ENCODE measurements around the gene ARMC9. TPM values are rescaled to one million over a fixed set of nuclear protein-coding genes. Genes with fewer than 3 reads are reported as not detected.

The ARMC9 gene
- total RNA-seq, 2 experiments from 2014 or later = 3.0 TPM

DNA sequence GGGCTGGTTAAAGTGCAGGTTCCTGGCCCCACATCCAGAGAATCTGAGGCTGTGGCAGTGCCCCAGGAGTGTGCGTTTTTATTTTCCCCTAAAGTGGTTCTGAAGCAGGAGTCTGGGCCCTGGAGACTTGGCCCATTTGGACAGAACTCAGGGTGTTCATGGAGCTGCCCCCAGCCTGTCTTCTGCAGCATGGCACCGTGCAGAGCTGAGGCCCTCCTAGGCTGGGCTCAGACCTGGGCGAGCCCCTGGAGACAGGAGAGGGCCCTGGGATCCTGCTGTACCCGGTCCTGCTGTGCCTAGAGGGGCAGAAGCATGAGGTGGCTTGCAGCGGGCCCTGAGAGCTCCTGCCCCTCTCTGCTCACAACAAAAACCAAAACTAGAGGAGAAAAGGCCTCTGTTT is 138.3 kb downstream of the ARMC9 start:
- H3K4me1 Mint-ChIP-seq (ENCODE audit: low read depth) = no peaks in the 10 kb centered on the region
- H3K4me3 Mint-ChIP-seq = no peak overlapping the region
- DNase-seq = no peak
- POLR2A ChIA-PET = no interaction called here
- H3K27ac Mint-ChIP-seq = no peak overlapping the region
- no peaks in the 10 kb centered on the region for H3K36me3 Mint-ChIP-seq
- CTCF ChIA-PET = no interaction called here
- H3K9me3 Mint-ChIP-seq = no peaks in the 10 kb centered on the region
- no peaks in the 10 kb centered on the region for H3K27me3 Mint-ChIP-seq
- intact Hi-C loops (cut with micrococcal nuclease) = no loop called here

- intact Hi-C loops (cut with micrococcal nuclease) = no loop called here
Observed at GRCh38 chr2:231337807-231338759, 139.7 kb downstream of the ARMC9 start.

GRCh38 chr2:231339316-231339715 is 140.9 kb downstream of the ARMC9 start:
- Mint-ChIP-seq H3K4me1 (ENCODE audit: low read depth) (no peaks in the 10 kb centered on the region), H3K9me3 (no peaks in the 10 kb centered on the region), H3K27me3 (no peaks in the 10 kb centered on the region), H3K36me3 (no peaks in the 10 kb centered on the region), H3K27ac (no peak overlapping the region), H3K4me3 (no peak overlapping the region)
- CTCF ChIA-PET = no interaction called here
- intact Hi-C loops (cut with micrococcal nuclease) = no loop called here
- POLR2A ChIA-PET = no interaction called here
- DNase-seq = no peak

More at GRCh38 chr2:231337807-231338759, 139.7 kb downstream of the ARMC9 start:
- ChIA-PET CTCF (no interaction called here), POLR2A (no interaction called here)
- H3K9me3 Mint-ChIP-seq = no peaks in the 10 kb centered on the region
- H3K27ac Mint-ChIP-seq = no peak overlapping the region
- no peak overlapping the region for H3K4me3 Mint-ChIP-seq
- no peaks in the 10 kb centered on the region for H3K27me3 Mint-ChIP-seq
- H3K4me1 Mint-ChIP-seq (ENCODE audit: low read depth) = no peaks in the 10 kb centered on the region
- no peaks in the 10 kb centered on the region for H3K36me3 Mint-ChIP-seq
- DNase-seq = no peak

DNA sequence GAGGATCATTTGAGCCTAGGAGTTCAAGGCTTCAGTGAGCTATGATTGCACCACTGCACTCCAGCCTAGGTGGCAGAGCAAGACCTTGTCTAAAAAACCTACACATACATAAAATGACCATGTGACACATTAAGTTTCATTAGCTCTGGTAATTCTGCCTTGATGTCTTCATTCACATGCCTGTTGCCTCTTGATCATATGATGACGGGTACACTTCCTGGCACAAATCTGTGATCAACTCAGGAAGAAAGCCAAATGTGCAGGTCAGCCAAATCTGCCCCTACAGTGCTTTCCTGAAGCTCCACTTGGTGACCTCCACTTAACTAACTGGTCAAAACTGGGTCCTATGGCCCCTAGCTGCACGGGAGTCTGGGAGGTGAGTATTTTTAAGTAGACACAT is 142.7 kb downstream of the ARMC9 start:
- no peak overlapping the region for H3K4me3 Mint-ChIP-seq
- no peaks in the 10 kb centered on the region for H3K36me3 Mint-ChIP-seq
- DNase-seq = no peak
- H3K4me1 Mint-ChIP-seq (ENCODE audit: low read depth) = no peaks in the 10 kb centered on the region
- no peaks in the 10 kb centered on the region for H3K9me3 Mint-ChIP-seq
- intact Hi-C loops (cut with micrococcal nuclease) = no loop called here
- ChIA-PET CTCF (no interaction called here), POLR2A (no interaction called here)
- H3K27me3 Mint-ChIP-seq = peaks cover 2% of the 10 kb centered on the region
- no peak overlapping the region for H3K27ac Mint-ChIP-seq

DNA sequence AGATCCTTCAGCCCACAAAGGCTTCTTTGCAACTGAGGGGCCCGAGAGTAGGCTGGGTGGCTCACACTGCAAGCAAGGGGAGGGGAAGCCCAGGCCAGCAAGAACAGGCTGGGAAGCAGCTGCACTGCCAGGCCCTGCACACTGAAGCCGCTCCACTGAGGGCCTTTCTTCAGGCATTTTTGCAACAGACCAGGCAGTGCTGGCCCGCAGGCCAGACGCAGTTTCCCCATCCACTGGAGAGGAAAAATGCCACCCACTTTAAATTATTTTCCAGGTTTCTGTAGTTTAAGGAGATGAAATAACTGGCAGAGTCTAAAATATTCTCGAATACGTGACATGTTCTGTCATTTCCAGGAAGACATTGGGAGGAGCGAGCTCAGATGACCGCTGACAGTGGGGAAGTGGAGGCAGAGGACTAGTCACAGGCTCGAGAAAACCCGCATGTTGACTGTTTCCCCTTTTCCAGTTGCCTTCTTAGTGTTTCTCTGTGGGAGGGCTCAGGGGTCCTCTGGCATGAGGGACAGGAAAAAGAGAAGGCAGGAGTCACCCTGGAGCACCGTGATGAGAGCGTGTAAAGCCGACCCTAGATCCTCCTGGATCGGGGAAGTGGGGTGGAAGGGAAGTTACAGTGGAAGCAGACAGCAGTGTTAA is 143.8 kb downstream of the ARMC9 start:
- Mint-ChIP-seq H3K9me3 (no peaks in the 10 kb centered on the region), H3K4me1 (ENCODE audit: low read depth) (no peaks in the 10 kb centered on the region), H3K27ac (no peak overlapping the region), H3K4me3 (no peak overlapping the region), H3K36me3 (no peaks in the 10 kb centered on the region), H3K27me3 (peaks cover 2% of the 10 kb centered on the region)
- CTCF ChIA-PET = no interaction called here
- intact Hi-C loops (cut with micrococcal nuclease) = no loop called here
- no peak for DNase-seq
- POLR2A ChIA-PET = no interaction called here

GRCh38 chr2:231343006-231343710 is 144.7 kb downstream of the ARMC9 start:
- H3K9me3 Mint-ChIP-seq = no peaks in the 10 kb centered on the region
- intact Hi-C loops (cut with micrococcal nuclease) = no loop called here
- no peak for DNase-seq
- ChIA-PET POLR2A (no interaction called here), CTCF (no interaction called here)
- H3K36me3 Mint-ChIP-seq = no peaks in the 10 kb centered on the region
- H3K27ac Mint-ChIP-seq = no peak overlapping the region
- no peak overlapping the region for H3K4me3 Mint-ChIP-seq
- H3K27me3 Mint-ChIP-seq = peaks cover 4% of the 10 kb centered on the region
- H3K4me1 Mint-ChIP-seq (ENCODE audit: low read depth) = no peaks in the 10 kb centered on the region

DNA sequence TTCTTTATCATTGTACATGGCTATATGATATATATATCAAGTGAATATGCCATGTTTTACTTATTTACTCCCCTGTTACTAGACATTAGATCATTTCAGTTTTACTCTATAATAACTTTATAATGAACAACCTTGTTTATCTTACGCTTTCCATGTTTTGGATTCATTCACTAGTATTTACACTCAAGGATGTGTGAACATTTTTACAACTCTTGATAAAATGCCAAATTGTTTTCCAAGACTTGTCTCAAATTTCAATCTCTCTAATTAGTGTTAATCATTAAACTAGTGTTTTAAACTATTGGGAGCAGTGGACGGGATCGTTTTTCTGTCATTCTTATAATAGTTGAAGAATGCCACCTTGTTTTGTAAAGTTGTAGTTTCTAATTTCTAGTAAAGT is 145.6 kb downstream of the ARMC9 start:
- Mint-ChIP-seq H3K27me3 (peaks cover 6% of the 10 kb centered on the region), H3K27ac (no peak overlapping the region), H3K36me3 (no peaks in the 10 kb centered on the region), H3K4me1 (ENCODE audit: low read depth) (no peaks in the 10 kb centered on the region), H3K9me3 (no peaks in the 10 kb centered on the region), H3K4me3 (no peak overlapping the region)
- POLR2A ChIA-PET = no interaction called here
- DNase-seq = no peak
- intact Hi-C loops (cut with micrococcal nuclease) = no loop called here
- CTCF ChIA-PET = no interaction called here

- no peaks in the 10 kb centered on the region for H3K36me3 Mint-ChIP-seq
- POLR2A ChIA-PET = no interaction called here
- H3K9me3 Mint-ChIP-seq = no peaks in the 10 kb centered on the region
- no peak overlapping the region for H3K27ac Mint-ChIP-seq
- intact Hi-C loops (cut with micrococcal nuclease) = no loop called here
- no peak overlapping the region for H3K4me3 Mint-ChIP-seq
- DNase-seq = no peak
- peaks cover 8% of the 10 kb centered on the region for H3K27me3 Mint-ChIP-seq
- CTCF ChIA-PET = no interaction called here
- H3K4me1 Mint-ChIP-seq (ENCODE audit: low read depth) = no peaks in the 10 kb centered on the region
Observed at GRCh38 chr2:231344851-231345250, 146.4 kb downstream of the ARMC9 start.

DNA sequence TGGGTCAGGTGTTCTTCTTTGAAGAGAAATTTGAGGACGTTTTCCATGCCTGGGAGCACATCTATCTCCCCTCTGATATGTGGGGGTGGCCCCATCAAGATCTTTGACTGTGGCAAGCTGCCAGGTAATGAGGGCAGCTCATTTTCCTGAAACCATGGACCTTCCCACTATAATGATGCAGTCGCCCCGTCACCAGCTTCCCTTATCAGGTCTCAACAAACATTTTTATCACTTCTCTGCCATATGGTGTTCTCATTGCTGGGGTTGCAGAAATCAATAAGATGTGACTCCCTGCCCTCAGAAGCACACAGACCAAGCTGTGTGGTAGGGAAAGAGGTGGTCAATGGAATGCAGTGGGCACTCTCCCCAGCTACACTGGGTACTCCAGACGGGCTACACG is 148.7 kb downstream of the ARMC9 start:
- ChIA-PET CTCF (no interaction called here), POLR2A (interaction anchor here (0.6 kb wide), 1 partner anchor 53 kb away, joined by 3 read pairs; no protein-coding TSS in a partner anchor)
- Mint-ChIP-seq H3K27ac (no peak overlapping the region), H3K27me3 (peaks cover 8% of the 10 kb centered on the region), H3K36me3 (no peaks in the 10 kb centered on the region), H3K4me1 (ENCODE audit: low read depth) (no peaks in the 10 kb centered on the region), H3K4me3 (no peak overlapping the region), H3K9me3 (no peaks in the 10 kb centered on the region)
- DNase-seq = no peak
- intact Hi-C loops (cut with micrococcal nuclease) = no loop called here

DNA sequence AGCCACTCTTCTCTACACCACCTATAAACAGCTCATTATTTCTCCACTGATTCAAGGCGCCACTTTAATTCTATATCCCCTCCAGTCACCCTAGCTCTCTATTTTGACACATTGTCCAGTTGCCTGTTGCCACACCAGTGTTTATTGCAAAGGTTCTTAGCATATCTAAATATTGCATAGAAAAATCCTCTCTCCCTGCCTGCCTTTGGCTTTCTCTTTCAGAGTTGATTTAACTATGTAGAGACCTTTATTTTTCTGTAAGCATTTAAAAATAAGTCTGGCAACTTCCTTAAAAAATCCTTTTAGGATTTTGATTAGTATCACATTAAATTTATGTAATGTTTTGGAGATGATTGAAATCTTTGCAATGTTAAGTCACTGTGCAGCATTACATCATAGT is 149.2 kb downstream of the ARMC9 start:
- POLR2A ChIA-PET = no interaction called here
- H3K4me3 Mint-ChIP-seq = no peak overlapping the region
- no peaks in the 10 kb centered on the region for H3K9me3 Mint-ChIP-seq
- no peaks in the 10 kb centered on the region for H3K36me3 Mint-ChIP-seq
- no peak for DNase-seq
- CTCF ChIA-PET = no interaction called here
- H3K4me1 Mint-ChIP-seq (ENCODE audit: low read depth) = no peaks in the 10 kb centered on the region
- peaks cover 8% of the 10 kb centered on the region for H3K27me3 Mint-ChIP-seq
- intact Hi-C loops (cut with micrococcal nuclease) = no loop called here
- no peak overlapping the region for H3K27ac Mint-ChIP-seq

GRCh38 chr2:231348173-231348572 is 149.7 kb downstream of the ARMC9 start:
- CTCF ChIA-PET = no interaction called here
- H3K9me3 Mint-ChIP-seq = no peaks in the 10 kb centered on the region
- no peaks in the 10 kb centered on the region for H3K36me3 Mint-ChIP-seq
- H3K4me1 Mint-ChIP-seq (ENCODE audit: low read depth) = no peaks in the 10 kb centered on the region
- no peak for DNase-seq
- POLR2A ChIA-PET = no interaction called here
- H3K4me3 Mint-ChIP-seq = no peak overlapping the region
- peaks cover 8% of the 10 kb centered on the region for H3K27me3 Mint-ChIP-seq
- H3K27ac Mint-ChIP-seq = no peak overlapping the region
- intact Hi-C loops (cut with micrococcal nuclease) = no loop called here

- no peaks in the 10 kb centered on the region for H3K36me3 Mint-ChIP-seq
- H3K27me3 Mint-ChIP-seq = peaks cover 8% of the 10 kb centered on the region
- ChIA-PET POLR2A (no interaction called here), CTCF (no interaction called here)
- no peaks in the 10 kb centered on the region for H3K4me1 Mint-ChIP-seq (ENCODE audit: low read depth)
- DNase-seq = no peak
- no peaks in the 10 kb centered on the region for H3K9me3 Mint-ChIP-seq
- intact Hi-C loops (cut with micrococcal nuclease) = no loop called here
- no peak overlapping the region for H3K27ac Mint-ChIP-seq
- H3K4me3 Mint-ChIP-seq = no peak overlapping the region
Observed at GRCh38 chr2:231348704-231349373, 150.4 kb downstream of the ARMC9 start.

Measured in activated CD4-positive, alpha-beta memory T cell treated with anti-CD3 and anti-CD28 coated beads for 36 hours (primary cell).